Glomerular visceral epithelial cell (primary cell): ENCODE measurements around the gene ATXN1.

Source experiments
- DNase-seq: peaks from one replicate; pipeline ENCODE4 v3.0.0-alpha.2; 2016; ENCODE audit errors: extremely low spot score

ATXN1 gene

GRCh38 chr6:16334671-16335070, 426.6 kb downstream of the ATXN1 start:
- DNase-seq, result peak; percentile 79

GRCh38 chr6:16333580-16333979, 427.7 kb downstream of the ATXN1 start:
- DNase-seq, result peak; percentile 77

- DNase-seq, result peak; percentile 82
These were observed 429.1 kb downstream of the ATXN1 start for GRCh38 chr6:16332175-16332542.

GRCh38 chr6:16331384-16332174, 429.7 kb downstream of the ATXN1 start:
- peak; percentile 63 for DNase-seq

- no peak for DNase-seq
These were observed 432.0 kb downstream of the ATXN1 start for GRCh38 chr6:16329233-16329632.

- no peak for DNase-seq
These were observed 433.4 kb downstream of the ATXN1 start for GRCh38 chr6:16327777-16328325.

GRCh38 chr6:16326971-16327776, 434.1 kb downstream of the ATXN1 start:
- DNase-seq, result no peak

- no peak for DNase-seq
These were observed 434.7 kb downstream of the ATXN1 start for GRCh38 chr6:16326531-16326930.

GRCh38 chr6:16324606-16325225, 436.5 kb downstream of the ATXN1 start:
- DNase-seq, result peak; percentile 47

- no peak for DNase-seq
These were observed 437.1 kb downstream of the ATXN1 start for GRCh38 chr6:16324184-16324583.

GRCh38 chr6:16322666-16323312, 438.5 kb downstream of the ATXN1 start:
- DNase-seq, result peak; percentile 85

- DNase-seq, result no peak
These were observed 439.4 kb downstream of the ATXN1 start for GRCh38 chr6:16321826-16322225.

GRCh38 chr6:16321341-16321710, 439.9 kb downstream of the ATXN1 start:
- DNase-seq, result no peak

GRCh38 chr6:16320533-16321340, 440.5 kb downstream of the ATXN1 start:
- DNase-seq, result no peak

GRCh38 chr6:16319813-16320532, 441.3 kb downstream of the ATXN1 start:
- peak; percentile 84 for DNase-seq

- no peak for DNase-seq
These were observed 442.1 kb downstream of the ATXN1 start for GRCh38 chr6:16318953-16319720.

- DNase-seq, result peak; percentile 62
These were observed 442.7 kb downstream of the ATXN1 start for GRCh38 chr6:16318538-16318937.

- peak; percentile 68 for DNase-seq
These were observed 444.5 kb downstream of the ATXN1 start for GRCh38 chr6:16316741-16317251.

GRCh38 chr6:16314296-16314695, 447.0 kb downstream of the ATXN1 start:
- DNase-seq, result no peak
